HG02973 (cell line): ENCODE results near the gene SMARCD3.
A peak's percentile ranks its signal among the peaks of the same experiment; 100 is the strongest.

Source experiments
- ATAC-seq: cut with Tn5 transposase; IDR thresholded peaks from one replicate; pipeline ENCODE4 v1.9.1; 2021; ENCODE audit warnings: moderate library complexity; ENCODE audit not compliant: unreplicated experiment

Gene SMARCD3

GRCh38 chr7:151248346-151249033 is at the start of gene SMARCD3:
TSS of gene SMARCD3 (minus strand) at chr7:151248694. CDS start at chr7:151248562, 132 bp downstream.
- no peak for ATAC-seq

- no peak for ATAC-seq
Observed at GRCh38 chr7:151296202-151296992, 47.9 kb upstream of the SMARCD3 start.

- ATAC-seq: no peak
Observed at GRCh38 chr7:151292850-151293249, 44.4 kb upstream of the SMARCD3 start.

GRCh38 chr7:151291206-151291605 is 42.7 kb upstream of the SMARCD3 start:
- no peak for ATAC-seq

- no peak for ATAC-seq
Observed at GRCh38 chr7:151290355-151290760, 41.9 kb upstream of the SMARCD3 start.

GRCh38 chr7:151289891-151290290 is 41.4 kb upstream of the SMARCD3 start:
- no peak for ATAC-seq

- ATAC-seq: no peak
Observed at GRCh38 chr7:151286148-151286547, 37.7 kb upstream of the SMARCD3 start.

- ATAC-seq: no peak
Observed at GRCh38 chr7:151283302-151283701, 34.8 kb upstream of the SMARCD3 start.

GRCh38 chr7:151282111-151282510 is 33.6 kb upstream of the SMARCD3 start:
- no peak for ATAC-seq

- no peak for ATAC-seq
Observed at GRCh38 chr7:151281686-151282085, 33.2 kb upstream of the SMARCD3 start.

GRCh38 chr7:151280388-151281019 is 32.0 kb upstream of the SMARCD3 start:
- no peak for ATAC-seq

GRCh38 chr7:151279868-151280267 is 31.4 kb upstream of the SMARCD3 start:
- no peak for ATAC-seq

GRCh38 chr7:151278949-151279348 is 30.5 kb upstream of the SMARCD3 start:
- no peak for ATAC-seq

- ATAC-seq: no peak
Observed at GRCh38 chr7:151277631-151278030, 29.1 kb upstream of the SMARCD3 start.

GRCh38 chr7:151276666-151277590 is 28.4 kb upstream of the SMARCD3 start:
- peak; percentile 54 for ATAC-seq

- ATAC-seq: no peak
Observed at GRCh38 chr7:151275813-151276577, 27.5 kb upstream of the SMARCD3 start.

GRCh38 chr7:151274936-151275812 is 26.7 kb upstream of the SMARCD3 start:
- no peak for ATAC-seq

- ATAC-seq: no peak
Observed at GRCh38 chr7:151274396-151274795, 25.9 kb upstream of the SMARCD3 start.
